ENCODE data around the gene MSH2.
"Not testable (repeated sequence)": the region's sequence is repeated elsewhere in the genome, so short reads cannot be mapped to it uniquely, and the experiment has no call there.

MSH2 gene

DNA sequence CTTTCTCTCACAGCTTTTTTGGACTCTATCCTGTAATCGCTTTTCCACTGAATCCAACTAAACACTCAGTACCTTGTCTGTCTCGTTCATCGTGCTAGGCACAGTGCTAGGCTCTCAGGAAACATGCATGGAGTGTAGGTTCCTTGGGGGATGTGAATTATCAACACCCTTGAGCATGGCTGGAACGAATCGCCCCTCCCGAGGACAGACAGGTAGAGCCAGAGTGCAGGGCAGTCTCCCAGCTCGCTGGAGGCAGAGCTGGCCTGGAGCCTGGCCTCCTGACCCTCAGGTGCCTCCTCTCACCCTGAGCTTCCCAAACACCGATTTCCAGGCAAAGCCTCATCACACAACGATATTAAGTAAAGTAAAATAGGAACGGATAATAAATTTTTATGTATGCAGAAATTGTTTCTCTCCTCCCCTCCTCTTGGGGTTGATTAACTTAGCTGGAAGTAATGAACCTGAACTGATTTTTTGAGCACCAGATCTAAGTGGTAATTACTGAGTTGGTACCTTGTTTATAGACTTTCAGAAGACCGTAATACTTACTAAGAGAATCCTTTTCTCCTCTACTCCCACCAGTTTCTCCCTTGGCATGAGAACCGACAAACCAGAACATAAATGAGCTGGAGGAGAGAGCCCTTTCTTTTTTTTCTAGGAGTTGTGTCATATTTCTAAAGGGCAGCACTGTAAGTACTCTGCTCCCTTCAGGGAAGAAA is 90.5 kb downstream of the MSH2 start:
- no peak for DNase-seq (ENCODE audit: low read depth)
- H3K4me3 ChIP-seq (ENCODE audit: low read depth, low read length): no peak overlapping the region
- TF ChIP-seq, protein P1, sequence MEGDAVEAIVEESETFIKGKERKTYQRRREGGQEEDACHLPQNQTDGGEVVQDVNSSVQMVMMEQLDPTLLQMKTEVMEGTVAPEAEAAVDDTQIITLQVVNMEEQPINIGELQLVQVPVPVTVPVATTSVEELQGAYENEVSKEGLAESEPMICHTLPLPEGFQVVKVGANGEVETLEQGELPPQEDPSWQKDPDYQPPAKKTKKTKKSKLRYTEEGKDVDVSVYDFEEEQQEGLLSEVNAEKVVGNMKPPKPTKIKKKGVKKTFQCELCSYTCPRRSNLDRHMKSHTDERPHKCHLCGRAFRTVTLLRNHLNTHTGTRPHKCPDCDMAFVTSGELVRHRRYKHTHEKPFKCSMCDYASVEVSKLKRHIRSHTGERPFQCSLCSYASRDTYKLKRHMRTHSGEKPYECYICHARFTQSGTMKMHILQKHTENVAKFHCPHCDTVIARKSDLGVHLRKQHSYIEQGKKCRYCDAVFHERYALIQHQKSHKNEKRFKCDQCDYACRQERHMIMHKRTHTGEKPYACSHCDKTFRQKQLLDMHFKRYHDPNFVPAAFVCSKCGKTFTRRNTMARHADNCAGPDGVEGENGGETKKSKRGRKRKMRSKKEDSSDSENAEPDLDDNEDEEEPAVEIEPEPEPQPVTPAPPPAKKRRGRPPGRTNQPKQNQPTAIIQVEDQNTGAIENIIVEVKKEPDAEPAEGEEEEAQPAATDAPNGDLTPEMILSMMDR (IDR thresholded peaks at IDR 0.05; ENCODE audit: control insufficient read depth, extremely low read depth, insufficient read depth): no peak

DNA sequence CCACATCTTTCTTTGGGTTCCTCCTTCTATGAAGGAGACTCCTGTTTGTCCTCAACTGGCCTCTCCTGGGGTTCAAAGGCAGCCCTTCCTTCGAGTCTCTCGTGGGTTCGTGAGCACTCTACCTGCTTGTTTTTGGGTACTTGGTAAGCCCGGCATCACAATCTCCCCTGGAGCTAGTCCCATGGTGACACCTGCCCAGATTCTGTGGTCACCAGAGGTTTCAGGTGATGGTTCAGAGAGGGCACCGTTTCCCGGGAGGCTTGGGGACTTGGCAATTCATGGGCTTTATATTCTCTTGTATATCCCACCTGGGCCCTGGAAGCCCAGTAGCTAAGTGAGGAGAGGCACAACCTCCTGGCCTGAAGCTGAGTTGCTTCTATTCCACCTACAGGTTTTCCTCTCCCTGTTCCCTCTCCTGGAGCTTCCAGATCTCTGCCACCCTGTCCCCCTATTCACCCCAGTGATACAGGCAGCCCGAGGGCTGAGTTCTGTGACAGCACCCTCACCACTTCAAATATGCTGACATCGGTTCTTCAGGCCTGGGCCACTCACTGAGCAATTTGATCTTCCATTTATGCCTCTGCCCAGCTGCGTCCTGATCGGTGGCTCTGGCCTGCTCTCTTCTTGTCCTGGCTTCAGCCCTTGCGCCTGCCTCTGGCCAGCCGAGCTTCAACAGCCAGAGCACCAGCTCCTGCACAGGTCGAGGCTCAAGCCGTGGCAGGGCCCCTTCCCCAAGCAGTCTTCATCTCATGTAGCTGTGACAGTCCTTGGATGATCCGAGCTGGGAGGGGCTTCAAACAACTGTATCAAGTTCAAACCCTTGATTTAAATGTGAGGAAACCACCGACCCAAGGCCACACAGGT is 91.5 kb downstream of the MSH2 start:
- TF ChIP-seq, protein P1 (IDR thresholded peaks at IDR 0.05; ENCODE audit: control insufficient read depth, extremely low read depth, insufficient read depth): no peak
- no peak overlapping the region for H3K4me3 ChIP-seq (ENCODE audit: low read depth, low read length)
- no peak for DNase-seq (ENCODE audit: low read depth)

DNA sequence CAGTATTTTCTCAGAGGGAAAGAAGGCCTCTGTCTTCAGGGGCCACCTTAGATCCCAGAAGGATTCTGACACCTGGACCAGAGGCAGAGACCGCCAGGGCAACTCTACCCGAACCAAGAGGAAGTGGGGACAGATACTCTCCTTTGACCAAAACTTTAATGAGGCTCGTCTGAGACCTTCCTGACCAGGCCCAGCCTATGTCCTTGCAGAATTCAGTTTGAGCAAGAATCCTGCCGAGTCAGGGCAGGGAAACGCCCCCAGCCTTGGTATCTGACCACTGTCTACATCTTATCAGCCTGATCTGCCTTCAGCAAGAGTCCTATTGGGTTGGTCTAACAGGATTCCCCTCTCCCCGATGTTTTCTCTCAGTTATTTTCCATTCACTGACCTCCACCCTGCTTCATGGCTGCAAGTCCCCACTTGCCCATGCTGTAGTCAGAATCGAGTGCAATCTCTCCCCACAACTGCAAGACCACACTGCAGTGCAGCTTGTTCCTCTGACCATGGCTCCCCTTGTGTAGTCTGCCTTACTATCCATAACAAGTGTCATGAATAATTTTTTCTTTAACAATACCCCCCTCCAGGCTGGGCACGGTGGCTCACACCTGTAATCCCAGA is 95.0 kb downstream of the MSH2 start:
- TF ChIP-seq, protein P1 (IDR thresholded peaks at IDR 0.05; ENCODE audit: control insufficient read depth, extremely low read depth, insufficient read depth): no peak
- no peak overlapping the region for H3K4me3 ChIP-seq (ENCODE audit: low read depth, low read length)
- DNase-seq (ENCODE audit: low read depth): no peak

- DNase-seq (ENCODE audit: low read depth): no peak
- TF ChIP-seq, protein P1 (IDR thresholded peaks at IDR 0.05; ENCODE audit: control insufficient read depth, extremely low read depth, insufficient read depth): no peak
- H3K4me3 ChIP-seq (ENCODE audit: low read depth, low read length): no peak overlapping the region
These were observed 96.1 kb downstream of the MSH2 start for GRCh38 chr2:47499093-47499492.

DNA sequence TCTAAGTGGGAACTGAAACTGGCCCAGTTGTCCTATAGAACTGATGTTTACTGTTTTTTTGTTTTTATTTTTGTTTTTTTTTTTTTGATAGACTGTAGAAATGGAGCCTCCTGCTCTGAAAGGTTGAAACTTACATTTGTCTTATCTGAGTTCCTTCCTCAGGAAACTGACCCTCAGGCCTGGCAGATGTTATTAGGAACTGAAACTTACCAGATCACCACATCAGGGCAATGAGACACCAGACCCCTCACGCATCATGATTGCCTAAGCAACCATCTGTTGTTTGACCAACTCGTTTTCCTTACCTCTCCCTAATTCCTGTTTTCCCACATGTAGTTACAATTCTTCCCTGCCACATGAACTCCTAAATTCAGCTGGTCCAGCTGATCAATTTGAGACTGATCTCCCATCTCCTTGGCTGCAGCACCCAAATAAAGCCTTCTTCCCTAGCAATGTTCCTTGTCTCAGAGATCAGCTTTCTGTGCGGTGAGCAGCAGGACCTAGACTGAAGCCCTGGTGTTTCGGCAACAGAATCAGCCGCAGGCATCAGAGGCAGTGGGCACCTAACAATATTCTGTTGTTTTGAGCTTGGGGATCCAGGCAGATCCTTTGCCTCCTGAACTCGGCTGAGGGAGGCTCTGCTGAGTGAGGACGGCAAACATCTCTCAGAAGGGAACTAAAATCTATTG is 96.8 kb downstream of the MSH2 start:
- no peak overlapping the region for H3K4me3 ChIP-seq (ENCODE audit: low read depth, low read length)
- TF ChIP-seq, protein P1 (IDR thresholded peaks at IDR 0.05; ENCODE audit: control insufficient read depth, extremely low read depth, insufficient read depth): no peak
- no peak for DNase-seq (ENCODE audit: low read depth)

DNA sequence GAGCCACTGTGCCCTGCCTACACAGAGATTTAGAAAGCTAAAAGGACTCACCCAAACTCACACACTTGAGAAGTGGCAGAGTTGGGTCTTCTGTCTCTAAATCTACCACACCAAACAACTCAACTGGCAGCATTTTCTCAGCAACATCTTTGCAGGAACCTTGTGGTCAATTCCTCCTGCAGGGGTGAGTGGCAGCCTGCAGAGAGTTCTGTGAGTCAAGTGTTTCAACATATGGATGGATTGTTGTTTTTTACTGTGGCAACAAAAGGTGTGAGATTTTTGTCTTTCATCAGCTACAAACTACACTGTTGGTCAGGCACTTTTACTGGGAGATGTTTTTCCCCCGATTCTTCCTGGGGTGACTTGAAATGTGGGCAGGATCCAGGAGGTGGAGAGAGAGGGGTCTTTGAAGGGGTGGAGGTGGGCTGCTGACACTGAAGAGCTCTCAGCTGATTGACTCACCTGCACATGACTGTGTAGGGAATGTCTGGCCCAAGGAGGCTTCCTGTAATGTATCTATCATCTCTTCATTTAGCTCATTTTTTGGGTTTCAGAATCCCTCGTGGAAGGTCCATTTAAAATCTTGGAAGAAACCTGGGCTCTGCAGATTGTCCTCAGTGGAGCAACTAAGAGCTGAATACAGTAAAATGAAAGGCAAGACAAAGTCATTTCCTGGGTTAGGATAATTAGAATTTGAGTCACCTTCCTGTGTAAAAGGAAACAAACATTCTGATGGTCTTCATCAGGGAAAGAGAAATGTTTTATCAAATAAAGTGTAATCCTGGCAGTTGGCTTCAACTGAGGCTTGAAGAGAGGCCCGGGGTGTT is 98.6 kb downstream of the MSH2 start:
- DNase-seq (ENCODE audit: low read depth): no peak
- H3K4me3 ChIP-seq (ENCODE audit: low read depth, low read length): no peak overlapping the region
- TF ChIP-seq, protein P1 (IDR thresholded peaks at IDR 0.05; ENCODE audit: control insufficient read depth, extremely low read depth, insufficient read depth): no peak

DNA sequence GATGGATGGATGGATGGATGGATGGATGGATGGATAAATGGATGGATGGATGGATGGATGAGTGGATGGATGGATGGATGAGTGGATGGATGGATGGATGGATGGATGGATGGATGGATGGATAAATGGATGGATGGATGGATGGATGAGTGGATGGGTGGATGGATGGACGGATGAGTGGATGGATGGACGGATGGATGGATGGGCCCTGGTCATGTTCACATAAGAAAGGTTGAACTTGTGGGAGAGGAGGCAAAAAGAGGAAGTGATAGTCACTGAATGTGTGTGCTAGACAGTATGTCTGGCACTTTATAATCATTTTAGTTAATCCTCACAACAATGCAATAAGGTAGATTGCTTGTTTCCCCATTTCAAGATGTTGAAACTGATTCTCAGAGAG is 99.5 kb downstream of the MSH2 start:
- not testable (repeated sequence) for H3K4me3 ChIP-seq (ENCODE audit: low read depth, low read length); DNase-seq (ENCODE audit: low read depth)

Measured in LNCaP clone FGC (cell line).